ENCODE results near the gene ABHD13. TPM values are rescaled to one million over a fixed set of nuclear protein-coding genes. Genes with fewer than 3 reads are reported as not detected.

ABHD13 gene
- total RNA-seq, 1 experiment from 2014 or later = 9.9 TPM

DNA sequence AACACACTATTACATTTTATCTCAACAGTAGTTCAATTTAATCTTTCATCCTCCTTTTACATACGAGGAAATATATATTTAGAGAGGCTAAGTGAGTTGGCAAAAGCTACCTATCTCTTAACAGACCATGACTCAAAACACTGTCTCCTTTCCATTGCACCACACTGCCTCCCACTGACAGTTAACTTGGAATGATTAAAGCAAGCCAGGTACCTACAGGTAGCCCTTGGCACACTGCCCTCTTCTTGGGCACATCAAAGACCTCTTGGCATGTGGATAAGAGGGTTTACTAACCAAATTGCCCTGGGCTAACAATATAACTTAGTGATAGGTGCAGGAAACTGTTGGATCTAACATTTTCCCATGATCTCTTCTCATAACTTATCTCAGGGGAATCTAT, 1.8 kb downstream of the ABHD13 start:
- intact Hi-C loops (cut with micrococcal nuclease; ENCODE audit: unreplicated experiment) = loop anchor here (10.0 kb wide), 1 partner anchor 1015 kb away; no protein-coding TSS in a partner anchor
- H3K4me3 Mint-ChIP-seq (ENCODE audit: unreplicated experiment) = peak overlapping the region; percentile 83
- no peak for DNase-seq
- H3K4me3 ChIP-seq (ENCODE audit: low read depth, low read length) = no peak overlapping the region
- peaks cover 8% of the 10 kb centered on the region for H3K36me3 Mint-ChIP-seq (ENCODE audit: insufficient read depth, unreplicated experiment)
- BruUV-seq (replicated peaks) = no TSS peak
- no peaks in the 10 kb centered on the region for H3K9me3 ChIP-seq
- peaks cover 16% of the 10 kb centered on the region for H3K4me1 ChIP-seq
- no peak overlapping the region for H3K27ac Mint-ChIP-seq (ENCODE audit: unreplicated experiment)
- TF ChIP-seq, protein P1, sequence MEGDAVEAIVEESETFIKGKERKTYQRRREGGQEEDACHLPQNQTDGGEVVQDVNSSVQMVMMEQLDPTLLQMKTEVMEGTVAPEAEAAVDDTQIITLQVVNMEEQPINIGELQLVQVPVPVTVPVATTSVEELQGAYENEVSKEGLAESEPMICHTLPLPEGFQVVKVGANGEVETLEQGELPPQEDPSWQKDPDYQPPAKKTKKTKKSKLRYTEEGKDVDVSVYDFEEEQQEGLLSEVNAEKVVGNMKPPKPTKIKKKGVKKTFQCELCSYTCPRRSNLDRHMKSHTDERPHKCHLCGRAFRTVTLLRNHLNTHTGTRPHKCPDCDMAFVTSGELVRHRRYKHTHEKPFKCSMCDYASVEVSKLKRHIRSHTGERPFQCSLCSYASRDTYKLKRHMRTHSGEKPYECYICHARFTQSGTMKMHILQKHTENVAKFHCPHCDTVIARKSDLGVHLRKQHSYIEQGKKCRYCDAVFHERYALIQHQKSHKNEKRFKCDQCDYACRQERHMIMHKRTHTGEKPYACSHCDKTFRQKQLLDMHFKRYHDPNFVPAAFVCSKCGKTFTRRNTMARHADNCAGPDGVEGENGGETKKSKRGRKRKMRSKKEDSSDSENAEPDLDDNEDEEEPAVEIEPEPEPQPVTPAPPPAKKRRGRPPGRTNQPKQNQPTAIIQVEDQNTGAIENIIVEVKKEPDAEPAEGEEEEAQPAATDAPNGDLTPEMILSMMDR (IDR thresholded peaks at IDR 0.05; ENCODE audit: insufficient read depth in 1 of 2, low read depth in 1 of 2, low read length in 1 of 2, severe bottlenecking in 1 of 2, unreplicated experiment in 1 of 2) = no peak
- H3K27me3 Mint-ChIP-seq (ENCODE audit: insufficient read depth, unreplicated experiment) = no peaks in the 10 kb centered on the region
- no peaks in the 10 kb centered on the region for H3K36me3 ChIP-seq (ENCODE audit: control insufficient read depth, insufficient read depth, low read length)
- POLR2A ChIA-PET = no interaction called here
- H3K4me1 Mint-ChIP-seq (ENCODE audit: low read depth, unreplicated experiment) = peaks cover 2% of the 10 kb centered on the region
- no peaks in the 10 kb centered on the region for H3K27me3 ChIP-seq (replicated peaks; ENCODE audit: control insufficient read depth, insufficient read depth, low read length)
- CTCF ChIA-PET = interaction anchor here (1.1 kb wide), 1 partner anchor 542 kb away, joined by 3 read pairs; no protein-coding TSS in a partner anchor
- H3K9me3 Mint-ChIP-seq (ENCODE audit: unreplicated experiment) = no peaks in the 10 kb centered on the region

DNA sequence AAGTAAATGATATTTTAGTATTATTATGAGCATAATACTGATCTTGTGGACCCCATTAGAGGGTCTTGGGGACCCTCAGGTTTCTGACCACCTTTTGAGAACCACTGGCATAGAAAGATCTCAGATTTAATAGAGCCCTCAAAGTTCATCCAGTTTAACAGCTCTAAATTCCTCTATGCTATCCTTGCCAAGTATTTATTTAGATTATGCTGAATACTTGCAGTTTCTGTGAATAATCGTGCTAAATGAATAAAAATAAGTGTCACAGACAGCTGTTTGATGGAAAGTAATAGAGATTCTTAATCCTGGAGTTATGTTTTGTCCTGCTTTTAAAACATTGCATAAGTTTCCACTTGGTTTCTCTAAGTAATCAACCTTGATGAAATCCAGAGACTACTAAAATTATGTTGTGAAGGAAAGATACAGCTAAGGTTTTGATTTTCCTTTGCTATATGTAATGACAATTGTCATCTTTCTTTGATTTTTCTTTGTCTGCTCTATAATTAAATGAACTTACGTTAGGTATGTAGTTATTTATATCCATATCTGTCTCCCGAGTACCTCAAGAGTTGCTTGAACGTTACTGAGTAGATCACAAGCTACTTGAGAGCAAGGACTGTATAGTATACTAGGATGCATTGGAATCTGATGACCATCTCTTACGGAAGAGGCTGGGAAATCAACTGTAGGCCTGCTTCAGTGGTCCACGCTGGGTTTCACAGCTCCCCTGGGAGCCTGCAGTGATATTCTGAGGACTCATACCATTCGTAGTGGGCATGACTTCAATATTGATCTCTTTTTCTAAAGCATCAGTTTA, 5.7 kb downstream of the ABHD13 start:
- H3K9me3 Mint-ChIP-seq (ENCODE audit: unreplicated experiment) = no peaks in the 10 kb centered on the region
- DNase-seq = no peak
- H3K4me3 ChIP-seq (ENCODE audit: low read depth, low read length) = no peak overlapping the region
- no peak overlapping the region for H3K4me3 Mint-ChIP-seq (ENCODE audit: unreplicated experiment)
- TF ChIP-seq, protein P1 (IDR thresholded peaks at IDR 0.05; ENCODE audit: insufficient read depth in 1 of 2, low read depth in 1 of 2, low read length in 1 of 2, severe bottlenecking in 1 of 2, unreplicated experiment in 1 of 2) = no peak
- no TSS peak for BruUV-seq (replicated peaks)
- no peaks in the 10 kb centered on the region for H3K36me3 Mint-ChIP-seq (ENCODE audit: insufficient read depth, unreplicated experiment)
- no peaks in the 10 kb centered on the region for H3K27me3 ChIP-seq (replicated peaks; ENCODE audit: control insufficient read depth, insufficient read depth, low read length)
- CTCF ChIA-PET = interaction anchor here (0.5 kb wide), 1 partner anchor 532 kb away, joined by 3 read pairs; no protein-coding TSS in a partner anchor
- H3K9me3 ChIP-seq = no peaks in the 10 kb centered on the region
- H3K36me3 ChIP-seq (ENCODE audit: control insufficient read depth, insufficient read depth, low read length) = no peaks in the 10 kb centered on the region
- H3K27me3 Mint-ChIP-seq (ENCODE audit: insufficient read depth, unreplicated experiment) = no peaks in the 10 kb centered on the region
- intact Hi-C loops (cut with micrococcal nuclease; ENCODE audit: unreplicated experiment) = loop anchor here (10.0 kb wide), 1 partner anchor 1019 kb away; no protein-coding TSS in a partner anchor
- POLR2A ChIA-PET = no interaction called here
- no peak overlapping the region for H3K27ac Mint-ChIP-seq (ENCODE audit: unreplicated experiment)
- peaks cover 28% of the 10 kb centered on the region for H3K4me1 ChIP-seq
- peaks cover 28% of the 10 kb centered on the region for H3K4me1 Mint-ChIP-seq (ENCODE audit: low read depth, unreplicated experiment)

DNA sequence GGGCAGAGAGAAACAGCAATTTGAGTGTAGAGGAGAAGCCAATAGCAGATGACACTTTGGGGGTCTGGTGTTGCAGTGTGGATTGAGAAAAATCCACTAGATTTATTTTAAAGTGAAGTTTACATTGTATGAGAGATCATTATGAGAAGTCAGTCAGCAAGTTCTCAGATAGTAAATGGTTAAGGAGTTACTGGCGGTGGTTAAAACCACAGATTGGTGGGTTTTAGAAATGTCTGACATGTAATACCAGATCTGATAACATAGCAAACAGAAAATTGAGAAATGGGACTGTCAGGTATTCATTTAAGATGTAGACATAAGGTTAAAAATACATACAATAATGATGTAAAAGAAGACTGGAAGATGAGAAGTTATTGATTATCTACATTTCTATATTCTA, 7.2 kb downstream of the ABHD13 start:
- TF ChIP-seq, protein P1 (IDR thresholded peaks at IDR 0.05; ENCODE audit: insufficient read depth in 1 of 2, low read depth in 1 of 2, low read length in 1 of 2, severe bottlenecking in 1 of 2, unreplicated experiment in 1 of 2) = no peak
- CTCF ChIA-PET = no interaction called here
- no peaks in the 10 kb centered on the region for H3K27me3 ChIP-seq (replicated peaks; ENCODE audit: control insufficient read depth, insufficient read depth, low read length)
- H3K36me3 Mint-ChIP-seq (ENCODE audit: insufficient read depth, unreplicated experiment) = peaks cover 13% of the 10 kb centered on the region
- H3K27me3 Mint-ChIP-seq (ENCODE audit: insufficient read depth, unreplicated experiment) = no peaks in the 10 kb centered on the region
- no peaks in the 10 kb centered on the region for H3K36me3 ChIP-seq (ENCODE audit: control insufficient read depth, insufficient read depth, low read length)
- H3K4me1 ChIP-seq = peaks cover 25% of the 10 kb centered on the region
- intact Hi-C loops (cut with micrococcal nuclease; ENCODE audit: unreplicated experiment) = loop anchor here (5.0 to 10.0 kb wide), 3 partner anchors 97 to 1021 kb away; no protein-coding TSS in a partner anchor
- POLR2A ChIA-PET = interaction anchor here (1.2 kb wide), 1 partner anchor 71 kb away, joined by 3 read pairs; no protein-coding TSS in a partner anchor
- H3K4me3 ChIP-seq (ENCODE audit: low read depth, low read length) = no peak overlapping the region
- H3K9me3 Mint-ChIP-seq (ENCODE audit: unreplicated experiment) = no peaks in the 10 kb centered on the region
- no peaks in the 10 kb centered on the region for H3K9me3 ChIP-seq
- H3K4me3 Mint-ChIP-seq (ENCODE audit: unreplicated experiment) = no peak overlapping the region
- H3K4me1 Mint-ChIP-seq (ENCODE audit: low read depth, unreplicated experiment) = peaks cover 28% of the 10 kb centered on the region
- DNase-seq = no peak
- BruUV-seq (replicated peaks) = no TSS peak
- no peak overlapping the region for H3K27ac Mint-ChIP-seq (ENCODE audit: unreplicated experiment)
